GM12874 (cell line): ENCODE results near the gene UTP25.

Source experiments
- TF ChIP-seq, protein P1 (sequence below): IDR thresholded peaks from 2 replicates; pipeline ENCODE4 v1.5.1; 2011; ENCODE audit warnings: low read depth, mild to moderate bottlenecking, control low read depth, low read length, moderate library complexity; ENCODE audit not compliant: insufficient read depth

The UTP25 gene

DNA sequence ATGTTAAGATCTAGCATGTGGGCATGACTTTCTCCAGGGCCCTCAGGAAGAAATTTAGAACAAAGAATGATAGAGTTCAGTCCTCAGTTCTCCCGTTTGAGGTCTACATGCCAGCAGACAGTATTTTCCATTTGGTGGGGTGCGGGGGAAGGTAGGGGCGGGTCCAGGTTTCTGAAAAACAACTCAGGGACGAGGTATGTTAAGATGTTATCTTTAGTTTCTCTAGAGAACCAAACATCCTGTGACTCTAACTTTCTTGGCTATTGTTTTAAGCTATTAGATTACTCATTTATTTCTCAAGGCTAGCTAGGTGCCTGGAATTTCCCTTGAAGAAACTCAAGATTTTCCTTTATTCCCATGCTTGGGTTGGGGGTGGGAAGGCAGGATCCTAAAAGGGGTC lies 67.9 kb downstream of the UTP25 start:
- TF ChIP-seq, protein P1, sequence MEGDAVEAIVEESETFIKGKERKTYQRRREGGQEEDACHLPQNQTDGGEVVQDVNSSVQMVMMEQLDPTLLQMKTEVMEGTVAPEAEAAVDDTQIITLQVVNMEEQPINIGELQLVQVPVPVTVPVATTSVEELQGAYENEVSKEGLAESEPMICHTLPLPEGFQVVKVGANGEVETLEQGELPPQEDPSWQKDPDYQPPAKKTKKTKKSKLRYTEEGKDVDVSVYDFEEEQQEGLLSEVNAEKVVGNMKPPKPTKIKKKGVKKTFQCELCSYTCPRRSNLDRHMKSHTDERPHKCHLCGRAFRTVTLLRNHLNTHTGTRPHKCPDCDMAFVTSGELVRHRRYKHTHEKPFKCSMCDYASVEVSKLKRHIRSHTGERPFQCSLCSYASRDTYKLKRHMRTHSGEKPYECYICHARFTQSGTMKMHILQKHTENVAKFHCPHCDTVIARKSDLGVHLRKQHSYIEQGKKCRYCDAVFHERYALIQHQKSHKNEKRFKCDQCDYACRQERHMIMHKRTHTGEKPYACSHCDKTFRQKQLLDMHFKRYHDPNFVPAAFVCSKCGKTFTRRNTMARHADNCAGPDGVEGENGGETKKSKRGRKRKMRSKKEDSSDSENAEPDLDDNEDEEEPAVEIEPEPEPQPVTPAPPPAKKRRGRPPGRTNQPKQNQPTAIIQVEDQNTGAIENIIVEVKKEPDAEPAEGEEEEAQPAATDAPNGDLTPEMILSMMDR = no peak

DNA sequence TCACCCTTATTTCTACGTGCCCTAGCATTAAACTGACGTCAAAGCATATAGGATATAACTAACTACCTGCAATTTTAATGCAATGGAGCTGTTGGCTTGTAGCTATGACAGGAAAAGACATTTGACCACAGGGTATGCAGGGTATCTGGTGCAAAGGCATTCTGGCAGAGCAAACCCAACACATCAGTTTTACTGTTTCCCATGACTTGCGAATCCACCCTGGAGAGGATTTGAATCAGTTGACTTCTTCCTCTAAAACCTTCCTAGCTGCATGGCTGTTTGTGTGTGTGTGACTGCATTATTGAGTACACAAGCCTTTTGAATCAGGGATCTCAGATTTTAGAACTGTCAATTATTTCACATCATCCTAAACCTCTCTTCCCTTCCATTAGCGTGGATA lies 68.6 kb downstream of the UTP25 start:
- TF ChIP-seq, protein P1 = no peak

DNA sequence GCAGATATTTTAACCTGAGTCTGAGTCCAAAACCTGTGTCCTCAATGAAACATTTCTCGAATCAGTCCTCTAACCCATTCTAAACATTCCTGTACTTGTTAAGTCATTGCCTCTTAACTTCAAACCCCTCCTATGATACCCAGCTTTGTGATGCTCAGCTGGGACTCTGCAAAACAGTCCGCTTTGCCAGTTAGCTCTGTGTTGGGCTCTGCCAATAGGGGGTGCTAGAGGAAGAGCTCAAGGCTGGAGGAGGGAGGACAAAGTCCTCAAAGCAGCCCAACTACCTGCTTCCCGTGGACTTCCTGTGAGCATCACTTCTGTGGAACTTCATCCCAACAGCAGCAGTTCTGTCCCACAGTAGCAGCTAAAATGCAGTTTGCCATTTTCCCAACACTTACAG lies 72.2 kb downstream of the UTP25 start:
- TF ChIP-seq, protein P1 = peak; percentile 77

DNA sequence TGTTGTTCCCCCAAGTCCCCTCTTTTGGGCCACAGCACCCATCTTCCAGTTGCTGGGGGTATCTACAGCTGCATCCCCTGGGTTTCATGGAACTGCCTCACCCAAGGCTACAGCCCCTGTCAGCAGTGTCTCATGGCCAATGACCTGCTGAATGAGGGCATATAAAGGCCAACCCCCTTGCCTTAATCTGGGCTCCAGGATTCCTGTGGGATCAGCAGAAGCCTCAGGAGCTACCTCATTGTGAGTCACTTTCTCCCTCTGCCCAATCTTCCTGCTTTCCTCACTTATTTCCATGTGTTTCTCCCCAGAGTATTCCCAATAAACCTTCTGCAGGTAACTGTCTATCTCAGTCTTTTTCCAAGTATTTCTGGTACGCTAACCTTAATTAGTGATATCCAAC lies 73.0 kb downstream of the UTP25 start:
- TF ChIP-seq, protein P1 = no peak

DNA sequence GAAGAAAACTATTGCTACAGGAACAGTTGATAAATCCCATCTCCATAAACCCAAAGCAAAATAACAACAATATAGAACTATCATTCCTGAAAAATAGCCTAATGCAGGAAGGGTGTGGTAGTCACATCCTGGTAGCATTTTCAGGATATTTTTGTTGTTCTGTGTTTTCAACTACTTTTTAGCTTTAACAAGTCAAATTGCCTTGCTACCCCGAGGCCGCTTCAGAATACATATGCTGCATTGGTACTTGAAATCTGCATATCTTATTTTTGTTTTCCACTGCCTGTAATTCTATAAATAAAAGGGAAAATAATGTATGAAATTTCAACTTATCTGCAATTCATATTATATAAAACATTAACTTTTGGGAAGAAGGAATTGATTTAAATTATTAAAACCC lies 73.4 kb downstream of the UTP25 start:
- TF ChIP-seq, protein P1 = no peak
